Stimulated activated CD8-positive, alpha-beta memory T cell treated with anti-CD3 and anti-CD28 coated beads, Interleukin-15, amount 100 ng/mL, for 48 hours (primary cell): ENCODE results near the gene UGT1A7.

ENCODE experiments used
- DNase-seq, 2 donors: peaks; one replicate each; pipeline ENCODE4 v3.0.0-alpha.2; 2020; ENCODE audit warnings: low read depth in 2 of 2

Gene UGT1A7

GRCh38 chr2:233761040-233761769, 79.5 kb downstream of the UGT1A7 start:
- DNase-seq = no peak

- no peak for DNase-seq
These were observed 82.6 kb downstream of the UGT1A7 start for GRCh38 chr2:233764264-233764663.

GRCh38 chr2:233764761-233765160, 83.1 kb downstream of the UGT1A7 start:
- DNase-seq = no peak

GRCh38 chr2:233766416-233766815, 84.7 kb downstream of the UGT1A7 start:
- no peak for DNase-seq

GRCh38 chr2:233768076-233768475, 86.4 kb downstream of the UGT1A7 start:
- no peak for DNase-seq

GRCh38 chr2:233769260-233769659, 87.6 kb downstream of the UGT1A7 start:
- DNase-seq = no peak

GRCh38 chr2:233772153-233772552, 90.5 kb downstream of the UGT1A7 start:
- DNase-seq = no peak

GRCh38 chr2:233772583-233772982, 90.9 kb downstream of the UGT1A7 start:
- no peak for DNase-seq

GRCh38 chr2:233773854-233774253, 92.2 kb downstream of the UGT1A7 start:
- no peak for DNase-seq

- no peak for DNase-seq
These were observed 93.7 kb downstream of the UGT1A7 start for GRCh38 chr2:233775414-233775813.

- no peak for DNase-seq
These were observed 96.3 kb downstream of the UGT1A7 start, which contains the start of gene MROH2A for GRCh38 chr2:233778030-233778429. TSS of gene MROH2A (plus strand) at chr2:233778330. CDS start at chr2:233779359, 1,029 bp downstream.

GRCh38 chr2:233779722-233780121, 98.0 kb downstream of the UGT1A7 start:
- DNase-seq = no peak

- DNase-seq = no peak
These were observed 99.1 kb downstream of the UGT1A7 start for GRCh38 chr2:233780771-233781170.

- DNase-seq = no peak
These were observed 107.9 kb downstream of the UGT1A7 start for GRCh38 chr2:233789554-233789953.

- DNase-seq = no peak
These were observed 109.6 kb downstream of the UGT1A7 start for GRCh38 chr2:233791151-233791882.

GRCh38 chr2:233791883-233792329, 110.2 kb downstream of the UGT1A7 start:
- DNase-seq = no peak

GRCh38 chr2:233792720-233793119, 111.0 kb downstream of the UGT1A7 start:
- no peak for DNase-seq

- no peak for DNase-seq
These were observed 111.9 kb downstream of the UGT1A7 start for GRCh38 chr2:233793465-233794127.

GRCh38 chr2:233794128-233794658, 112.5 kb downstream of the UGT1A7 start:
- no peak for DNase-seq

GRCh38 chr2:233795735-233796171, 114.1 kb downstream of the UGT1A7 start:
- DNase-seq = no peak

GRCh38 chr2:233796254-233796653, 114.6 kb downstream of the UGT1A7 start:
- no peak for DNase-seq
